H9 (cell line): ENCODE results near the gene ARID1B. TPM values are rescaled to one million over a fixed set of nuclear protein-coding genes. Genes with fewer than 3 reads are reported as not detected.

Source experiments
- DNase-seq: peaks from one replicate; pipeline ENCODE4 v3.0.0-alpha.2; 2017
- H2AFZ ChIP-seq: one replicate; pipeline ENCODE4 v1.6.1; 2013; ENCODE audit warnings: mild to moderate bottlenecking, low read length, control low read depth, moderate library complexity
- H2AK5ac ChIP-seq: 2 replicates; pipeline ENCODE4 v1.6.1; 2013; ENCODE audit warnings: low read length, control low read depth, mixed read lengths; ENCODE audit not compliant: insufficient read length
- H2BK120ac ChIP-seq: one replicate; pipeline ENCODE4 v1.6.1; 2013; ENCODE audit warnings: low read depth, mild to moderate bottlenecking, low read length, control low read depth, inconsistent platforms; ENCODE audit not compliant: poor library complexity, severe bottlenecking
- H2BK12ac ChIP-seq: 2 replicates; pipeline ENCODE4 v1.6.1; 2013; ENCODE audit warnings: low read length, control low read depth, mixed read lengths, low read depth; ENCODE audit not compliant: insufficient read length
- H2BK15ac ChIP-seq: 2 replicates; pipeline ENCODE4 v1.6.1; 2013; ENCODE audit warnings: low read depth, low read length, control low read depth
- H2BK20ac ChIP-seq: one replicate; pipeline ENCODE4 v1.6.1; 2013; ENCODE audit warnings: low read depth, mild to moderate bottlenecking, low read length, control low read depth, inconsistent platforms; ENCODE audit not compliant: poor library complexity, severe bottlenecking
- H2BK5ac ChIP-seq: 2 replicates; pipeline ENCODE4 v1.6.1; 2013; ENCODE audit warnings: low read length, control low read depth, mixed read lengths; ENCODE audit not compliant: insufficient read length
- H3K14ac ChIP-seq: 2 replicates; pipeline ENCODE4 v1.6.1; 2013; ENCODE audit warnings: low read length, control low read depth; ENCODE audit not compliant: insufficient read depth
- H3K18ac ChIP-seq: 2 replicates; pipeline ENCODE4 v1.6.1; 2013; ENCODE audit warnings: low read depth, mild to moderate bottlenecking, mixed read lengths, low read length, control low read depth; ENCODE audit not compliant: insufficient read length
- H3K23ac ChIP-seq: 2 replicates; pipeline ENCODE4 v1.6.1; 2013; ENCODE audit warnings: low read length, control low read depth, mixed read lengths, low read depth; ENCODE audit not compliant: insufficient read length
- H3K23me2 ChIP-seq: 2 replicates; pipeline ENCODE4 v1.6.1; 2013; ENCODE audit warnings: low read depth, mild to moderate bottlenecking, mixed read lengths, low read length, control low read depth; ENCODE audit not compliant: insufficient read length, poor library complexity, severe bottlenecking
- H3K27ac ChIP-seq: 2 replicates; pipeline ENCODE4 v1.5.1; 2013; ENCODE audit warnings: low read length, control low read depth, mixed read lengths, low read depth; ENCODE audit not compliant: insufficient read length
- H3K27me3 ChIP-seq: 2 replicates; pipeline ENCODE4 v1.6.1; 2013; ENCODE audit warnings: low read length, control low read depth, inconsistent platforms; ENCODE audit not compliant: insufficient read depth
- H3K4ac ChIP-seq: 2 replicates; pipeline ENCODE4 v1.6.1; 2013; ENCODE audit warnings: low read depth, mild to moderate bottlenecking, control low read depth, inconsistent platforms, low read length, moderate library complexity
- H3K4me1 ChIP-seq: 2 replicates; pipeline ENCODE4 v1.6.1; 2013; ENCODE audit warnings: low read length, control low read depth, inconsistent platforms; ENCODE audit not compliant: insufficient read depth
- H3K4me2 ChIP-seq: 2 replicates; pipeline ENCODE4 v1.6.1; 2013; ENCODE audit warnings: low read length, control low read depth, mixed read lengths; ENCODE audit not compliant: insufficient read length, insufficient read depth
- H3K56ac ChIP-seq: 2 replicates; pipeline ENCODE4 v1.6.1; 2013; ENCODE audit warnings: low read depth, mild to moderate bottlenecking, mixed read lengths, low read length, control low read depth; ENCODE audit not compliant: insufficient read length
- H3K79me1 ChIP-seq: 2 replicates; pipeline ENCODE4 v1.6.1; 2013; ENCODE audit warnings: low read depth, mild to moderate bottlenecking, moderate library complexity, low read length, control low read depth, inconsistent platforms; ENCODE audit not compliant: insufficient read depth, poor library complexity, severe bottlenecking
- H3K79me2 ChIP-seq: 2 replicates; pipeline ENCODE4 v1.6.1; 2013; ENCODE audit warnings: low read length, control low read depth, inconsistent platforms; ENCODE audit not compliant: insufficient read depth
- H3K9ac ChIP-seq: 2 replicates; pipeline ENCODE4 v1.6.1; 2013; ENCODE audit warnings: low read length, control low read depth, mixed read lengths; ENCODE audit not compliant: insufficient read length; ENCODE audit errors: extremely low read depth
- H3K9me3 ChIP-seq: one replicate; pipeline ENCODE4 v1.6.1; 2013; ENCODE audit warnings: low read depth, low read length, inconsistent platforms; ENCODE audit not compliant: control insufficient read depth
- H3T11ph ChIP-seq: one replicate; pipeline ENCODE4 v1.6.1; 2013; ENCODE audit warnings: mild to moderate bottlenecking, low read length, control low read depth, inconsistent platforms
- H4K20me1 ChIP-seq: one replicate; pipeline ENCODE4 v1.6.1; 2013; ENCODE audit not compliant: control insufficient read depth, insufficient read length, insufficient read depth
- H4K5ac ChIP-seq: 2 replicates; pipeline ENCODE4 v1.6.1; 2013; ENCODE audit warnings: low read depth, mild to moderate bottlenecking, mixed read lengths, low read length, control low read depth; ENCODE audit not compliant: insufficient read length
- H4K8ac ChIP-seq: replicated peaks from 2 replicates; pipeline ENCODE4 v1.6.1; 2013; ENCODE audit warnings: low read length, control low read depth, mixed read lengths, low read depth; ENCODE audit not compliant: insufficient read length
- H4K91ac ChIP-seq: 2 replicates; pipeline ENCODE4 v1.6.1; 2013; ENCODE audit warnings: low read depth, mild to moderate bottlenecking, moderate library complexity, mixed read lengths, low read length, control low read depth; ENCODE audit not compliant: insufficient read length
- H3K27ac Mint-ChIP-seq, 3 experiments: 2 replicates in 2 of 3; 3 replicates in 1 of 3; pipeline ENCODE4 v1.8.0; 2020 to 2021; ENCODE audit warnings: mixed read lengths in 3 of 3, mild to moderate bottlenecking in 1 of 3, moderate library complexity in 1 of 3
- H3K27me3 Mint-ChIP-seq: 2 replicates; pipeline ENCODE4 v1.8.0; 2021; ENCODE audit warnings: low read depth, mild to moderate bottlenecking, moderate library complexity, mixed read lengths
- H3K36me3 Mint-ChIP-seq, 3 experiments: 2 replicates in 2 of 3; 3 replicates in 1 of 3; pipeline ENCODE4 v1.8.0; 2020 to 2021; ENCODE audit warnings: low read depth in 3 of 3, mixed read lengths in 3 of 3; ENCODE audit not compliant: insufficient read depth in 1 of 3
- H3K4me1 Mint-ChIP-seq, 2 experiments: 2 replicates each; pipeline ENCODE4 v1.8.0; 2020; ENCODE audit warnings: mixed read lengths in 2 of 2
- H3K4me3 Mint-ChIP-seq, 2 experiments: 2 replicates in 1 of 2; 3 replicates in 1 of 2; pipeline ENCODE4 v1.8.0; 2020 to 2021; ENCODE audit warnings: mild to moderate bottlenecking in 2 of 2, mixed read lengths in 2 of 2, moderate library complexity in 1 of 2
- H3K9me3 Mint-ChIP-seq, 2 experiments: 2 replicates in 1 of 2; 3 replicates in 1 of 2; pipeline ENCODE4 v1.8.0; 2020; ENCODE audit warnings: mild to moderate bottlenecking in 2 of 2, mixed read lengths in 2 of 2, moderate library complexity in 1 of 2
- WGBS: extraction: QIAGEN DNeasy Blood & Tissue Kit; methylation state at CpG from one replicate; pipeline ENCODE4 v1.1.7; 2013; ENCODE audit warnings: missing lambda C conversion rate, low lambda C conversion rate, mixed read lengths; ENCODE audit not compliant: insufficient read length; ENCODE audit errors: extremely low coverage; 5-methylcytosine and 5-hydroxymethylcytosine counted together
- total RNA-seq: library from RNA; stranded (reverse); gene quantifications from 2 replicates; pipeline ENCODE4 v1.2.1, GENCODE V29; 2021
- TF ChIP-seq, protein P1 (sequence below): fragments of 200-600 bp; sonication (generic); conservative IDR thresholded peaks from 3 replicates; pipeline ENCODE4 v1.8.0; 2021; ENCODE audit warnings: antibody characterized with exemption, mild to moderate bottlenecking

The ARID1B gene
- total RNA-seq, 1 experiment from 2014 or later = 88.2 TPM

DNA sequence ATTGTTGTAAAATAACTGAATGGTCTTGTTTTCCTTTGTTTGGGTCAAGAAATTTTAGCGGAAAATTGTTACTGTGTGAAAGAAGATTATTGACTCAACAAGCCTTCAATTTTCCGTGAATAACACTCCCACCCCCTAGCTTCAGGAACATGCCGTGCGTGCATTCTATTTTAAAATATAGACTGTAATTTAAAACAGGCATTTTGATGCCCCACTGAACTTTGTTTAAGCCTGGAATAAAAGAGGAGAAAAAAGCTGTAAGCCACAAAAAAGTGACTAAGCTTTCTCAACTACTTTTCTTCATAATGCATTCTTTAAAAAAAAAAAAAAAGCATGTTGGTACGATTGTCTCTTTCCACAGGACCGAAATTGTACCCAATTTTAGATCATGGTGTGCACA is 166.0 kb downstream of the ARID1B start:
- Mint-ChIP-seq H3K36me3 (no peaks in the 10 kb centered on the region), H3K4me1 (peaks cover 55 to 56% of the 10 kb centered on the region in 2 experiments), H3K4me3 (peak overlapping the region in 1 of 2 experiments; percentile 31; a peak in 1 of 5 replicates), H3K27ac (peak overlapping the region; percentile 68 to 89 (median 84); a peak in 5 of 7 replicates), H3K27me3 (no peaks in the 10 kb centered on the region), H3K9me3 (no peaks in the 10 kb centered on the region)
- Histone ChIP-seq H3K14ac (no peak overlapping the region), H2BK15ac (no peak overlapping the region), H3K23ac (no peak overlapping the region), H4K5ac (no peak overlapping the region), H3T11ph (no peak overlapping the region), H3K79me1 (peaks cover 5% of the 10 kb centered on the region), H2BK12ac (no peak overlapping the region), H3K27ac (no peak overlapping the region), H3K9me3 (no peaks in the 10 kb centered on the region), H3K56ac (no peak overlapping the region), H4K8ac (no peak overlapping the region), H2AFZ (no peak overlapping the region), H3K18ac (no peak overlapping the region), H3K4ac (no peak overlapping the region), H3K4me2 (no peak overlapping the region), H4K20me1 (no peaks in the 10 kb centered on the region), H3K79me2 (peaks cover 9% of the 10 kb centered on the region; the same call in 1 of the 2 replicates), H3K4me1 (peaks cover 11% of the 10 kb centered on the region), H2AK5ac (no peak overlapping the region), H2BK5ac (no peak overlapping the region), H3K9ac (no peak overlapping the region), H2BK120ac (no peak overlapping the region), H2BK20ac (no peak overlapping the region), H3K27me3 (no peaks in the 10 kb centered on the region), H3K23me2 (no peaks in the 10 kb centered on the region), H4K91ac (no peak overlapping the region)
- DNase-seq = no peak
- TF ChIP-seq, protein P1, sequence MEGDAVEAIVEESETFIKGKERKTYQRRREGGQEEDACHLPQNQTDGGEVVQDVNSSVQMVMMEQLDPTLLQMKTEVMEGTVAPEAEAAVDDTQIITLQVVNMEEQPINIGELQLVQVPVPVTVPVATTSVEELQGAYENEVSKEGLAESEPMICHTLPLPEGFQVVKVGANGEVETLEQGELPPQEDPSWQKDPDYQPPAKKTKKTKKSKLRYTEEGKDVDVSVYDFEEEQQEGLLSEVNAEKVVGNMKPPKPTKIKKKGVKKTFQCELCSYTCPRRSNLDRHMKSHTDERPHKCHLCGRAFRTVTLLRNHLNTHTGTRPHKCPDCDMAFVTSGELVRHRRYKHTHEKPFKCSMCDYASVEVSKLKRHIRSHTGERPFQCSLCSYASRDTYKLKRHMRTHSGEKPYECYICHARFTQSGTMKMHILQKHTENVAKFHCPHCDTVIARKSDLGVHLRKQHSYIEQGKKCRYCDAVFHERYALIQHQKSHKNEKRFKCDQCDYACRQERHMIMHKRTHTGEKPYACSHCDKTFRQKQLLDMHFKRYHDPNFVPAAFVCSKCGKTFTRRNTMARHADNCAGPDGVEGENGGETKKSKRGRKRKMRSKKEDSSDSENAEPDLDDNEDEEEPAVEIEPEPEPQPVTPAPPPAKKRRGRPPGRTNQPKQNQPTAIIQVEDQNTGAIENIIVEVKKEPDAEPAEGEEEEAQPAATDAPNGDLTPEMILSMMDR = no peak
- WGBS = no CpG with 5 or more reads among the region's 6 CpGs
